ENCODE measurements around the gene NELL2.

The NELL2 gene

GRCh38 chr12:44531320-44531971 is 344.7 kb downstream of the NELL2 start:
- DNase-seq (ENCODE audit: low read depth), result no peak

GRCh38 chr12:44526655-44527182 is 349.4 kb downstream of the NELL2 start:
- no peak for DNase-seq (ENCODE audit: low read depth)

GRCh38 chr12:44525806-44526654 is 350.1 kb downstream of the NELL2 start:
- DNase-seq (ENCODE audit: low read depth), result no peak

GRCh38 chr12:44523828-44524227 is 352.3 kb downstream of the NELL2 start:
- no peak for DNase-seq (ENCODE audit: low read depth)

- no peak for DNase-seq (ENCODE audit: low read depth)
Measured at GRCh38 chr12:44521702-44522101, 354.4 kb downstream of the NELL2 start.

GRCh38 chr12:44519931-44520330 is 356.2 kb downstream of the NELL2 start:
- DNase-seq (ENCODE audit: low read depth), result no peak

GRCh38 chr12:44511289-44511688 is 364.8 kb downstream of the NELL2 start:
- DNase-seq (ENCODE audit: low read depth), result no peak

- no peak for DNase-seq (ENCODE audit: low read depth)
Measured at GRCh38 chr12:44510510-44510909, 365.6 kb downstream of the NELL2 start.

GRCh38 chr12:44510076-44510475 is 366.0 kb downstream of the NELL2 start:
- DNase-seq (ENCODE audit: low read depth), result no peak

- DNase-seq (ENCODE audit: low read depth), result no peak
Measured at GRCh38 chr12:44509471-44509870, 366.6 kb downstream of the NELL2 start.

- no peak for DNase-seq (ENCODE audit: low read depth)
Measured at GRCh38 chr12:44507461-44507860, 368.7 kb downstream of the NELL2 start.

GRCh38 chr12:44504799-44505198 is 371.3 kb downstream of the NELL2 start:
- no peak for DNase-seq (ENCODE audit: low read depth)

GRCh38 chr12:44503329-44503728 is 372.8 kb downstream of the NELL2 start:
- DNase-seq (ENCODE audit: low read depth), result no peak

GRCh38 chr12:44502681-44503080 is 373.4 kb downstream of the NELL2 start:
- DNase-seq (ENCODE audit: low read depth), result no peak

- DNase-seq (ENCODE audit: low read depth), result no peak
Measured at GRCh38 chr12:44500423-44500822, 375.7 kb downstream of the NELL2 start.

GRCh38 chr12:44497044-44497443 is 379.1 kb downstream of the NELL2 start:
- DNase-seq (ENCODE audit: low read depth), result no peak

GRCh38 chr12:44490181-44490580 is 385.9 kb downstream of the NELL2 start:
- no peak for DNase-seq (ENCODE audit: low read depth)

- DNase-seq (ENCODE audit: low read depth), result no peak
Measured at GRCh38 chr12:44488180-44488579, 387.9 kb downstream of the NELL2 start.

- no peak for DNase-seq (ENCODE audit: low read depth)
Measured at GRCh38 chr12:44484862-44485261, 391.3 kb downstream of the NELL2 start.

- DNase-seq (ENCODE audit: low read depth), result no peak
Measured at GRCh38 chr12:44477331-44477980, 398.7 kb downstream of the NELL2 start.

- no peak for DNase-seq (ENCODE audit: low read depth)
Measured at GRCh38 chr12:44476683-44477082, 399.4 kb downstream of the NELL2 start.

- no peak for DNase-seq (ENCODE audit: low read depth)
Measured at GRCh38 chr12:44465139-44465538, 411.0 kb downstream of the NELL2 start.

GRCh38 chr12:44464180-44464579 is 411.9 kb downstream of the NELL2 start:
- DNase-seq (ENCODE audit: low read depth), result no peak
